Measurements from ENCODE around the gene LYPD6. TPM values are rescaled to one million over a fixed set of nuclear protein-coding genes. Genes with fewer than 3 reads are reported as not detected.

The LYPD6 gene
- polyA plus RNA-seq, 1 of the 3 experiments (the other 2 are of a cell fraction): 8.1 TPM

GRCh38 chr2:149385350-149385749 is 55.0 kb downstream of the LYPD6 start:
- no peak overlapping the region for H3K9ac ChIP-seq
- WGBS (ENCODE audit: low lambda C conversion rate): 79% methylated on average over 1 of the region's 1 CpG

More at GRCh38 chr2:149385350-149385749, 55.0 kb downstream of the LYPD6 start:
- CTCF ChIA-PET: no interaction called here
- H3K9me3 ChIP-seq: no peaks in the 10 kb centered on the region
- H3F3A ChIP-seq (replicated peaks; ENCODE audit: insufficient read depth): peaks cover 10% of the 10 kb centered on the region
- no peak overlapping the region for H3K27ac ChIP-seq (ENCODE audit: low read depth in 2 of 2, low read length in 1 of 2)
- POLR2A ChIA-PET: no interaction called here
- peaks cover 9 to 16% of the 10 kb centered on the region in 2 experiments; a peak in 3 of 4 replicates for H3K4me1 ChIP-seq (ENCODE audit: control insufficient read depth in 1 of 2, insufficient read depth in 2 of 2, low read depth in 1 of 2, low read length in 1 of 2)
- no peak for TF ChIP-seq RAD21 (IDR thresholded peaks at IDR 0.05; ENCODE audit: low read length)
- no peak for TF ChIP-seq USF1 (IDR thresholded peaks at IDR 0.05; ENCODE audit: borderline replicate concordance, low read depth)
- no peak for TF ChIP-seq TEAD4 (IDR thresholded peaks at IDR 0.05; ENCODE audit: borderline replicate concordance, insufficient read depth)
- no peak for TF ChIP-seq SMC3 (IDR thresholded peaks at IDR 0.05; ENCODE audit: low read depth, low read length)
- no peak for TF ChIP-seq FOSL2 (IDR thresholded peaks at IDR 0.05; ENCODE audit: borderline replicate concordance, low read depth)
- TF ChIP-seq EP300 (IDR thresholded peaks at IDR 0.05; ENCODE audit: borderline replicate concordance in 1 of 2, low read depth in 1 of 2, low read length in 1 of 2): no peak
- TF ChIP-seq POLR2AphosphoS5 (IDR thresholded peaks at IDR 0.05; ENCODE audit: low read depth, low read length): no peak
- TF ChIP-seq REST (IDR thresholded peaks at IDR 0.05; ENCODE audit: low read depth, low read length): no peak
- TF ChIP-seq ZBTB33 (IDR thresholded peaks at IDR 0.05; ENCODE audit: borderline replicate concordance, low read depth): no peak
- TF ChIP-seq MAX (IDR thresholded peaks at IDR 0.05; ENCODE audit: low read depth): no peak
- no peak overlapping the region for H3K4me2 ChIP-seq
- H3K79me2 ChIP-seq (ENCODE audit: insufficient read depth): no peaks in the 10 kb centered on the region
- no peaks in the 10 kb centered on the region for H3K27me3 ChIP-seq (ENCODE audit: insufficient read depth)
- no peaks in the 10 kb centered on the region for H3K36me3 ChIP-seq (replicated peaks in 1 of 2; ENCODE audit: control insufficient read depth in 1 of 2, insufficient read depth in 2 of 2, low read length in 1 of 2)
- no peak overlapping the region for H3K4me3 ChIP-seq (ENCODE audit: low read depth in 2 of 2, low read length in 1 of 2)
- H4K20me1 ChIP-seq (ENCODE audit: insufficient read depth): no peaks in the 10 kb centered on the region
- no peak for DNase-seq
- H2AFZ ChIP-seq (ENCODE audit: low read depth): no peak overlapping the region
- H3K9me2 ChIP-seq: no peaks in the 10 kb centered on the region
